NOMO-1 treated with dmso at 0.1 percent for 144 hours (cell line): ENCODE data around the gene CFAP97D2.

Experiments
- DNase-seq: peaks from one replicate; lab custom pipeline; 2025; ENCODE audit not compliant: unreplicated experiment; lab: John Stamatoyannopoulos, UW

The CFAP97D2 gene

DNA sequence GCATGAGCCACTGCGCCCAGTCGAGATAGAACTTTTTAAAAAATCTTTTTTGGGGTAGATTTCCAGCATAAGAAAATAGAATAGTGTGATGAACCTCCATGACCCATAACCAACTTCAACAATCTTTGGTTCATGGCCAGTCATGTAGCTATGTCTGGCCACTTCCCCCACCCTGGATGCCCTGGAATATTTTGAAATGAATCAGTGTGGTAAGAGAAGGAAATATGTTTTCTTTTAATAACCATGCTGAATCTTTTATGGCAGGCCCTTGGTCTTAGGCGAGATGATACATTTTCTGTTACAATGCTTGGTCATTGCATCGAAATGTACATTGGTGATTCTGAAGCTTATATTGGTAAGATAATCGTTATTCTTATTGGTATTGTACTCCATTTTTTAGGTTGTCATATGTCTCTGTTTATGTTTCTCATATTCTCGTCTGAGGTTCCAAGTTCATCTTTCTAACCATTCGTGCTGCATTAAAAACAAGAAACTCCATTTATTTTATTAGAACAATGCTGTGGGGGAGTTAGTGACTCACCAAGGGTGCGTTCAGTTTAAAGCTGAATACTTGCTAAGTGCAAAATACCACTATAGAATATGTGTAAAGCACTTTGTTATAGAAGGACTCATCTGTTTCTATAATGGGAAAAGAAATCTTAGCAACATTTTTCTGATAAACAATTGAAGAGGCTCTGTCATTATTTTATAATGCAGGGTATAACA lies 86.0 kb downstream of the CFAP97D2 start:
- no peak for DNase-seq

DNA sequence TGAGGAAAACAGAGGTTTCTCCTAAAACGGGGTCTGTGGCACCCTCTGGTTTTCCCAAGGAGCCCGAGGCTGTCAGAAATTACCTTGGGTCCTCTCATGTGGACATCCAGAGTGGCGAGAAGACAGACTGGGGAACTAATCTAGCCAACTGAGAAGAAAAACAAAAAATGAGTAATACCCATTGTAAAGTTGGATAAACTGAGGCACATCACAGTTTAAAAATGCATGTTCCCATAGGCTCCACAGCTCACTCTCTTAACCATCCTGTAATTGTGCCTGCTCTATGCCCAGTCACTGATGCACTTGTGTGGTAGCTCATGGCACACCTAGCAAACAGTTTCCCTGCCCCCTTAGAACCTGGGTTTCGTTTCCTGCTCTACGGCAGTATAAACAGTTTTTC lies 87.2 kb downstream of the CFAP97D2 start:
- no peak for DNase-seq

DNA sequence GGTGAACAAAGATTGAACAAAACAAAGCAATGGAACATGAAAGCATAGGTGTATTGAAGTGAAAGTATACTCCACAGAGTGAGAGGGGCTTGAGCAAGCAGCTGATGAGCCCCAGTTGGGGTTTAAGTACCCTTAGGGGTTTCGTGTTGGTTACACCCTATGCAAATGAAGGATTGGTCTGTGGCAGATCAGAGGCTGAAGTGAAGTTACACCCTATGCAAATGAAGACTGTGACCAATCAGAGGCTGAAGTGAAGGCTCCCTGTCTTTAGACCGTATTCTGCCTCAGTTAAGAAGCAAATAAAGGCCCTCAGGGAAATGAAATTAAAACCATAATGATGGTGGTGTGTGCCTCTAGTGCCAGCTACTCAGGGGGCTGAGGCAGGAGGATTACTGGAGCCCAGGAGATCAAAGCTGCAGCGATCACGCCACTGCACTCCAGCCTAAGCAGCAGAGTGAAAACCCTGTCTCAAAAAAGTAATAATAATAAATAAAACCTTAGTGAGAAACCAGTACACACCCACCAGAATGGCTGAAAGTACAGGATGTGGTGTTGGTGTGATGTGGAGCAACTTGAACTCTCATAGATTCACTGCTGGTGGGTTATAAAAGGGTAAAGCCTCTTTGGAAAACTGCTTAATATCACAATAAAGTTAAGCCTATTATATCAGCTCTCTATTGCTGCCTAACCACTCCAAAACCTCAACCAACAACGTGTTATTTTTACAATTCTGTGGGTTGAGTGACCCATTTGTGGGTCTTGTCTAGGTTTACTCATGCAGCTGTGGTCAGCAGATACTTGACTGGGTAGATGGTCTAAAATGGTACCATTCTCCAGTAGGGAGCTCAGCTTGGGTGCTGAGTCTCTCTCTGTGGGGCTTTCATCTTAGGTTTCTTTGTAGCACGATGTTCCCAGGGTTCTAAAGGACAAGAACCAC lies 89.6 kb downstream of the CFAP97D2 start:
- no peak for DNase-seq

DNA sequence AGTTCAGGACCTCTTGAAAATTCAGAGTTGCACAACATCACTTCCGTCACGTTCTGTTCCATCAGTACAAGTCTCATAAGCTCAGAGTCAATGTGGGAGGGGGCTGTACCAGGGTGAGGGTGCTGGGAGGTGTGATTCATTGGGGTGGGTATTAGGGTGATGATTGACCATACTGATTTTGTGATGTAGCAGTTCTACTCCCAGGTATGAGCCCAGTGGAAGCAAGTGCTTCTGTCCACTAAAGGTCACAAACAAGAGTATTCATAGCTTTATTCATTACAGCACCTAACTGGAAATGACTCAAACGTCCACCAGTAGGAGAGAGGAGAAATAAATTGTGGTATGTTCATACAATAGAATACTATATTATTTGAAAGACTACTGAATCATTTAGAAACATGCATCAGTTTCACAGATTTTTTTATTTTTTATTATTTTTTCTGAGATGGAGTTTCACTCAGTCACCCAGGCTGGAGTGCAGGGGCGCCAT lies 90.3 kb downstream of the CFAP97D2 start:
- no peak for DNase-seq
